ENCODE measurements around the gene FAM24A. TPM values are rescaled to one million over a fixed set of nuclear protein-coding genes. Genes with fewer than 3 reads are reported as not detected.
"Not testable (repeated sequence)": the region's sequence is repeated elsewhere in the genome, so short reads cannot be mapped to it uniquely, and the experiment has no call there.

FAM24A gene
- total RNA-seq, 4 donors from 2014 or later = not detected

GRCh38 chr10:122882766-122883165 is 27.6 kb upstream of the FAM24A start:
- DNase-seq (ENCODE audit: low spot score in 2 of 2) = no peak
- intact Hi-C loops (cut with DNase I; ENCODE audit: low total_unique reads) = no loop called here
- no peak overlapping the region for H3K4me3 ChIP-seq (ENCODE audit: low read depth, poor library complexity, severe bottlenecking)
- TF ChIP-seq, protein P1, sequence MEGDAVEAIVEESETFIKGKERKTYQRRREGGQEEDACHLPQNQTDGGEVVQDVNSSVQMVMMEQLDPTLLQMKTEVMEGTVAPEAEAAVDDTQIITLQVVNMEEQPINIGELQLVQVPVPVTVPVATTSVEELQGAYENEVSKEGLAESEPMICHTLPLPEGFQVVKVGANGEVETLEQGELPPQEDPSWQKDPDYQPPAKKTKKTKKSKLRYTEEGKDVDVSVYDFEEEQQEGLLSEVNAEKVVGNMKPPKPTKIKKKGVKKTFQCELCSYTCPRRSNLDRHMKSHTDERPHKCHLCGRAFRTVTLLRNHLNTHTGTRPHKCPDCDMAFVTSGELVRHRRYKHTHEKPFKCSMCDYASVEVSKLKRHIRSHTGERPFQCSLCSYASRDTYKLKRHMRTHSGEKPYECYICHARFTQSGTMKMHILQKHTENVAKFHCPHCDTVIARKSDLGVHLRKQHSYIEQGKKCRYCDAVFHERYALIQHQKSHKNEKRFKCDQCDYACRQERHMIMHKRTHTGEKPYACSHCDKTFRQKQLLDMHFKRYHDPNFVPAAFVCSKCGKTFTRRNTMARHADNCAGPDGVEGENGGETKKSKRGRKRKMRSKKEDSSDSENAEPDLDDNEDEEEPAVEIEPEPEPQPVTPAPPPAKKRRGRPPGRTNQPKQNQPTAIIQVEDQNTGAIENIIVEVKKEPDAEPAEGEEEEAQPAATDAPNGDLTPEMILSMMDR (IDR thresholded peaks at IDR 0.05) = no peak
- TF ChIP-seq POLR2A (IDR thresholded peaks at IDR 0.05) = no peak

GRCh38 chr10:122884166-122884565 is 26.2 kb upstream of the FAM24A start:
- 83 to 88% methylated on average over 1 of the region's 1 CpG for WGBS, 2 donors
- H3K4me3 ChIP-seq (ENCODE audit: low read depth, poor library complexity, severe bottlenecking) = no peak overlapping the region
- intact Hi-C loops (cut with DNase I; ENCODE audit: low total_unique reads) = no loop called here
- no peak for TF ChIP-seq POLR2A (IDR thresholded peaks at IDR 0.05)
- TF ChIP-seq, protein P1 (IDR thresholded peaks at IDR 0.05) = no peak
- no peak for DNase-seq (ENCODE audit: low spot score in 2 of 2)

DNA sequence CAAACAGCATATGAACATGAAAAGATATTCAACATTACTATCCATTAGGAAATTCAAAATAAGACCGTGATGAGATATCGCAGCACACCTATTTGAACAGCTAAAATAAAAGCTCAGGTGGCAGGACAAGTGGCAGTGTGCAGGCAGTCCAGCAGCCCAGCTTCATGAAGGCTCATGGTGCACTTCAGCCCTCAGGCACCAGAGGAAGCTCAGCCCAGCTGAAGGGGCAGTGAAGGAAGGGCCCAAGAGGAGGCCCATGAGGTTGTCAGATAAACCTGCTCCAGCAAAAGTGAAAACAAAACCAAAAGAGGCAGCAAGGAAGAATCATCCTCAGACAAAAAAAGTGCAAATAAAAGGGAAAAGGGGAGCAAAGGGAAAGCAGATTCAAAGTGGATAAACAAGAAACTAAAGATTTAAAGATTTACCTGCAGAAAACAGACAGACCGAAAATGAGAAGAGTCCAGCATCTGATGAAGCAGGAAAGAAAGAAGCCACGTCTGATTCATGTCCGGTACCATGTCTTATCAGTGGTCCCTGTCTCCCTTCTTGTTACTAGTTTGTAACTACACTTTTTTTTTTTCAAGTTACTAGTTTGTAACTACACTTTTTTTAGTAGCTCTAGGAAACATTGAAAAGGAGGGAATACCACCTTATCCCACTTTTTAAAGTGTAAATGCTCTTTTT is 16.0 kb upstream of the FAM24A start:
- intact Hi-C loops (cut with DNase I; ENCODE audit: low total_unique reads) = no loop called here
- WGBS, 2 donors = 82 to 88% methylated on average over 5 of the region's 5 CpGs
- H3K4me3 ChIP-seq (ENCODE audit: low read depth, poor library complexity, severe bottlenecking) = no peak overlapping the region
- TF ChIP-seq, protein P1 (IDR thresholded peaks at IDR 0.05) = no peak
- no peak for TF ChIP-seq POLR2A (IDR thresholded peaks at IDR 0.05)
- DNase-seq (ENCODE audit: low spot score in 2 of 2) = no peak

DNA sequence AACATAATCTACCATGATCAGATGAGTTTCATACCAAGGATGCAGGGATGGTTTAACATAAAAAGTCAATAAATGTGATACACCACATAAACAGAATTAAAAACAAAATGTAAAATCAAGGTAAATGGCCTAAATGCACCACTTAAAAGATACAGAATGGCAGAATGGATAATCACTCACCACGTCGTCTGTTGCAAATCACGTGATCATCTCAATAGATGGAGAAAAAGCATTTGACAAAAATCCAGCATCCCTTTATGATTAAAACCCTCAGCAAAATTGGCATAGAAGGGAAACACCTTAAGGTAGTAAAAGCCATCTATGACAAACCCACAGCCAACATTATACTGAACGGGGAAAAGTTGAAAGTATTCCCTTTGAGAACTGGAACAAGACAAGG is 6.5 kb upstream of the FAM24A start:
- H3K4me3 ChIP-seq (ENCODE audit: low read depth, poor library complexity, severe bottlenecking); DNase-seq (ENCODE audit: low spot score in 2 of 2); intact Hi-C loops (cut with DNase I; ENCODE audit: low total_unique reads): not testable (repeated sequence)
- 65 to 90% methylated on average over 4 of the region's 4 CpGs for WGBS, 2 donors

GRCh38 chr10:122911889-122912484 is 1.6 kb downstream of the FAM24A start:
- no peak overlapping the region for H3K4me3 ChIP-seq (ENCODE audit: low read depth, poor library complexity, severe bottlenecking)
- DNase-seq (ENCODE audit: low spot score in 2 of 2) = no peak
- 23 to 27% methylated on average over 5 of the region's 5 CpGs for WGBS, 2 donors
- TF ChIP-seq, protein P1 (IDR thresholded peaks at IDR 0.05) = no peak
- intact Hi-C loops (cut with DNase I; ENCODE audit: low total_unique reads) = no loop called here

DNA sequence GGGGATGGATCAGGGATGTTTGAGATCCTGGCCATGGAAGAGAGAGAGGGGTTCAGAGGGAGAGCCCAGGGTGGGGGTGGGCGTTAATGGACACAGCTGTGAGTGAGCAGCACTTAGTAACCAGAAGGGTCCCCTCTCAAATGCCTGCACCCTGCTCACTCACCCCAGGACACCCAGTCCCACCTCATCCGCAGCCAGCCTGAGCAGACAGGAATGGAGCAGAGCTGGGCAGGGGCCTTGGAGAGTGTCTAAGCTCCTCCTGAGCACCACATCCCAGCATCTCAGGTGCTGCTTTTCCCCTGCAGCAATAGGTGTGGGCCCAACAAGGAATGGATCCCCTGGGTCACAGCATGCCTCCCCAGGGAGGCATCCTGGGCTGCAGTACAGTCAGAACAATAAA is 5.3 kb downstream of the FAM24A start:
- H3K4me3 ChIP-seq (ENCODE audit: low read depth, poor library complexity, severe bottlenecking) = no peak overlapping the region
- TF ChIP-seq POLR2A (IDR thresholded peaks at IDR 0.05) = no peak
- TF ChIP-seq, protein P1 (IDR thresholded peaks at IDR 0.05) = no peak
- intact Hi-C loops (cut with DNase I; ENCODE audit: low total_unique reads) = no loop called here
- no peak for DNase-seq (ENCODE audit: low spot score in 2 of 2)
- 77 to 83% methylated on average over 2 of the region's 2 CpGs for WGBS, 2 donors

All from lower leg skin (tissue), 4 donors.